ENCODE data around the gene LIG1. TPM values are rescaled to one million over a fixed set of nuclear protein-coding genes. Genes with fewer than 3 reads are reported as not detected.

Gene LIG1
- total RNA-seq, 2 donors from 2014 or later, result 17.4 to 62.0 TPM

- TF ChIP-seq, protein P1, sequence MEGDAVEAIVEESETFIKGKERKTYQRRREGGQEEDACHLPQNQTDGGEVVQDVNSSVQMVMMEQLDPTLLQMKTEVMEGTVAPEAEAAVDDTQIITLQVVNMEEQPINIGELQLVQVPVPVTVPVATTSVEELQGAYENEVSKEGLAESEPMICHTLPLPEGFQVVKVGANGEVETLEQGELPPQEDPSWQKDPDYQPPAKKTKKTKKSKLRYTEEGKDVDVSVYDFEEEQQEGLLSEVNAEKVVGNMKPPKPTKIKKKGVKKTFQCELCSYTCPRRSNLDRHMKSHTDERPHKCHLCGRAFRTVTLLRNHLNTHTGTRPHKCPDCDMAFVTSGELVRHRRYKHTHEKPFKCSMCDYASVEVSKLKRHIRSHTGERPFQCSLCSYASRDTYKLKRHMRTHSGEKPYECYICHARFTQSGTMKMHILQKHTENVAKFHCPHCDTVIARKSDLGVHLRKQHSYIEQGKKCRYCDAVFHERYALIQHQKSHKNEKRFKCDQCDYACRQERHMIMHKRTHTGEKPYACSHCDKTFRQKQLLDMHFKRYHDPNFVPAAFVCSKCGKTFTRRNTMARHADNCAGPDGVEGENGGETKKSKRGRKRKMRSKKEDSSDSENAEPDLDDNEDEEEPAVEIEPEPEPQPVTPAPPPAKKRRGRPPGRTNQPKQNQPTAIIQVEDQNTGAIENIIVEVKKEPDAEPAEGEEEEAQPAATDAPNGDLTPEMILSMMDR (IDR thresholded peaks at IDR 0.05), result no peak
- TF ChIP-seq POLR2A (IDR thresholded peaks at IDR 0.05), result no peak
- no peaks in the 10 kb centered on the region for H3K27me3 ChIP-seq
- intact Hi-C loops (cut with DNase I), result loop anchor here (5.0 kb wide), 1 partner anchor 53 kb away; no protein-coding TSS in a partner anchor
- no peak overlapping the region for H3K27ac ChIP-seq
- H3K9me3 ChIP-seq, result no peaks in the 10 kb centered on the region
- H3K4me1 ChIP-seq, result peaks cover 14% of the 10 kb centered on the region
- WGBS, 2 donors, result 96 to 100% methylated on average over 5 of the region's 5 CpGs
- ATAC-seq (no peak), DNase-seq (no peak)
- H3K36me3 ChIP-seq (replicated peaks in 1 of 2; ENCODE audit: insufficient read depth in 1 of 2, low read depth in 2 of 2), result no peaks in the 10 kb centered on the region
- no peak overlapping the region for H3K4me3 ChIP-seq
These were observed 66.2 kb downstream of the LIG1 start for GRCh38 chr19:48103922-48104321.

DNA sequence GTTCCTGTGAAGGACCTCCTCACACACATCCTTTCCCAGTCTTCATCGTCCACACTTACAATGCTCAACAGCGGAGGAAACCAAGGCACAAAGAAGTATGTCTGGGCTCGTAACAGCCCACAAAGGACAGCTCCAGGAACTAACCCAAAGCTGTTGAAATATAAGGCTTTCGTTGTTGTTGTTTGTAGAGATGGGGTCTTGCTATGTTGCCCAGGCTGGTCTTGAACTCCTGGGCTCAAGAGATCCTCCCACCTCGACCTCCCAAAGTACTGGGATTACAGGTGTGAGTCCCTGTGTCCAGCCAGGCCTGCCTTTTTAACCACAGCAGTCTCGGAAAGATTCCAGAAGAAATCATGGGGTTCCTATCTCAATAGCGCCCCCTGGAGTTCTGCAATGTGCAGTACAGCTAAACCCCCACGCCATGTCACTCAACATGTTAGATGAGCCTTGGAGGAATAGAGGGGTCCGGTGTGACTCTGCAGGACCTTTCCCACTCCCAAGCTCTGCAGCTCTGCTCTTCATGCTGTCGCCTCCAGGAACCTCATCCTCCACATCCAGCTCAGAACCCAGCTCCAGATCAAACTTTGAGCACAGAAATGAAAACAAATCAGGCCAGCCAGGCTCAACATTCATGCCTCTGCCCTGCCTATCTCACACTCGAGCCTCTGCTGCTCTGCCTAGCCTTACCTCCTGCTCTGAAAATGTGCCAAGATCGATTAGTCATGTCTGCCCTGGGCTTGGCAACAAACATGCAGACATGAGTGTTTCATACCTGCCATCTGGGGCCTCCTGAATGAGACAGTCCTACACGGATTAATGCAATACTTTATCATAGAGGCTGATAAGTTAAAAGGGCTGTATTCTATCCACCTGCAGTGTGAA, 67.0 kb downstream of the LIG1 start:
- peak in 1 of 4 donors; percentile 21 for DNase-seq
- intact Hi-C loops (cut with DNase I), result loop anchor here (5.0 kb wide), 1 partner anchor 54 kb away; no protein-coding TSS in a partner anchor
- Histone ChIP-seq H3K4me3 (no peak overlapping the region), H3K27me3 (no peaks in the 10 kb centered on the region), H3K4me1 (peaks cover 13% of the 10 kb centered on the region), H3K9me3 (no peaks in the 10 kb centered on the region), H3K36me3 (replicated peaks in 1 of 2; ENCODE audit: insufficient read depth in 1 of 2, low read depth in 2 of 2) (no peaks in the 10 kb centered on the region), H3K27ac (no peak overlapping the region)
- WGBS, 2 donors, result 51 to 71% methylated on average over 9 to 13 of the region's 13 CpGs
- TF ChIP-seq POLR2A (IDR thresholded peaks at IDR 0.05), result no peak
- TF ChIP-seq, protein P1 (IDR thresholded peaks at IDR 0.05), result peak in 6 of 7 experiments; percentile 24 to 47 (median 37)
- ATAC-seq, result no peak

GRCh38 chr19:48095612-48096175, 74.5 kb downstream of the LIG1 start:
- peaks cover under 1% of the 10 kb centered on the region for H3K4me1 ChIP-seq
- ATAC-seq (no peak), DNase-seq (no peak)
- TF ChIP-seq, protein P1 (IDR thresholded peaks at IDR 0.05), result no peak
- no peak for TF ChIP-seq POLR2A (IDR thresholded peaks at IDR 0.05)
- intact Hi-C loops (cut with DNase I), result no loop called here
- no peak overlapping the region for H3K27ac ChIP-seq
- H3K27me3 ChIP-seq, result no peaks in the 10 kb centered on the region
- no peak overlapping the region for H3K4me3 ChIP-seq
- no peaks in the 10 kb centered on the region for H3K9me3 ChIP-seq
- 67 to 80% methylated on average over 4 of the region's 4 CpGs for WGBS, 2 donors
- H3K36me3 ChIP-seq (replicated peaks in 1 of 2; ENCODE audit: insufficient read depth in 1 of 2, low read depth in 2 of 2), result no peaks in the 10 kb centered on the region

- intact Hi-C loops (cut with DNase I), result no loop called here
- Histone ChIP-seq H3K27me3 (no peaks in the 10 kb centered on the region), H3K36me3 (replicated peaks in 1 of 2; ENCODE audit: insufficient read depth in 1 of 2, low read depth in 2 of 2) (no peaks in the 10 kb centered on the region), H3K9me3 (no peaks in the 10 kb centered on the region), H3K4me1 (peaks cover 7% of the 10 kb centered on the region), H3K27ac (no peak overlapping the region), H3K4me3 (no peak overlapping the region)
- ATAC-seq (no peak), DNase-seq (no peak)
- WGBS, 2 donors, result 83 to 84% methylated on average over 2 of the region's 2 CpGs
- TF ChIP-seq, protein P1 (IDR thresholded peaks at IDR 0.05), result no peak
These were observed 75.3 kb downstream of the LIG1 start for GRCh38 chr19:48094855-48095203.
